Skeletal muscle tissue (tissue), 4 donors: Measurements from ENCODE around the gene OR5K2. TPM values are rescaled to one million over a fixed set of nuclear protein-coding genes. Genes with fewer than 3 reads are reported as not detected.

Experiments used
- H3K27ac ChIP-seq: one replicate; pipeline ENCODE4 v1.7.0; 2013; ENCODE audit warnings: mild to moderate bottlenecking, low read depth, low read length, inconsistent platforms
- H3K27me3 ChIP-seq, 3 donors: one replicate each; pipeline ENCODE4 v1.7.0; 2013; ENCODE audit warnings: low read length in 3 of 3; ENCODE audit not compliant: control insufficient read depth in 3 of 3, insufficient read depth in 3 of 3
- H3K36me3 ChIP-seq, 3 donors: one replicate each; pipeline ENCODE4 v1.7.0; 2013; ENCODE audit warnings: low read length in 3 of 3; ENCODE audit not compliant: control insufficient read depth in 3 of 3, insufficient read depth in 3 of 3
- H3K4me1 ChIP-seq, 3 donors: one replicate each; pipeline ENCODE4 v1.7.0; 2013; ENCODE audit warnings: low read length in 3 of 3, mild to moderate bottlenecking in 3 of 3; ENCODE audit not compliant: control insufficient read depth in 3 of 3, insufficient read depth in 3 of 3
- H3K4me3 ChIP-seq, 3 donors: one replicate each; pipeline ENCODE4 v1.7.0; 2013; ENCODE audit warnings: low read length in 3 of 3
- H3K9ac ChIP-seq, 3 donors: one replicate each; pipeline ENCODE4 v1.7.0; 2013; ENCODE audit warnings: low read length in 3 of 3, mild to moderate bottlenecking in 3 of 3, moderate library complexity in 2 of 3, low read depth in 1 of 3
- H3K9me3 ChIP-seq, 3 donors: one replicate each; pipeline ENCODE4 v1.7.0; 2013; ENCODE audit warnings: low read length in 3 of 3; ENCODE audit not compliant: control insufficient read depth in 3 of 3
- total RNA-seq: library from RNA; depleted of rRNA; stranded (reverse); fragments of >200 nt; gene quantifications from one replicate; pipeline ENCODE4 v1.2.3, GENCODE V29; 2014
- donor health status: Osteomylitis.

The OR5K2 gene
- total RNA-seq, 1 donor from 2014 or later, result not detected

- Histone ChIP-seq H3K9me3 (no peaks in the 10 kb centered on the region), H3K27ac (no peak overlapping the region), H3K4me1 (no peaks in the 10 kb centered on the region), H3K9ac (no peak overlapping the region), H3K27me3 (no peaks in the 10 kb centered on the region), H3K4me3 (no peak overlapping the region), H3K36me3 (peaks cover 0 to 5% (median 0%) of the 10 kb centered on the region in 3 donors)
These were observed 2.5 kb downstream of the OR5K2 start for GRCh38 chr3:98500019-98500418.

GRCh38 chr3:98501270-98501669, 3.8 kb downstream of the OR5K2 start:
- Histone ChIP-seq H3K9ac (no peak overlapping the region), H3K27ac (no peak overlapping the region), H3K36me3 (peaks cover 0 to 5% (median 0%) of the 10 kb centered on the region in 3 donors), H3K4me1 (no peaks in the 10 kb centered on the region), H3K4me3 (no peak overlapping the region), H3K9me3 (no peaks in the 10 kb centered on the region), H3K27me3 (no peaks in the 10 kb centered on the region)

GRCh38 chr3:98501863-98502576, 4.5 kb downstream of the OR5K2 start:
- Histone ChIP-seq H3K36me3 (peaks cover 0 to 5% (median 0%) of the 10 kb centered on the region in 3 donors), H3K27me3 (no peaks in the 10 kb centered on the region), H3K27ac (no peak overlapping the region), H3K9ac (no peak overlapping the region), H3K9me3 (no peaks in the 10 kb centered on the region), H3K4me3 (no peak overlapping the region), H3K4me1 (no peaks in the 10 kb centered on the region)

GRCh38 chr3:98504539-98504938, 7.1 kb downstream of the OR5K2 start:
- Histone ChIP-seq H3K9ac (no peak overlapping the region), H3K9me3 (no peaks in the 10 kb centered on the region), H3K27me3 (no peaks in the 10 kb centered on the region), H3K27ac (no peak overlapping the region), H3K4me3 (no peak overlapping the region), H3K4me1 (no peaks in the 10 kb centered on the region), H3K36me3 (peaks cover 0 to 5% (median 0%) of the 10 kb centered on the region in 3 donors)

- Histone ChIP-seq H3K4me3 (no peak overlapping the region), H3K27me3 (no peaks in the 10 kb centered on the region), H3K4me1 (no peaks in the 10 kb centered on the region), H3K36me3 (peaks cover 0 to 2% (median 0%) of the 10 kb centered on the region in 3 donors), H3K27ac (no peak overlapping the region), H3K9me3 (no peaks in the 10 kb centered on the region), H3K9ac (no peak overlapping the region)
These were observed 11.1 kb downstream of the OR5K2 start for GRCh38 chr3:98508582-98508981.

- H3K36me3 ChIP-seq, result peaks cover 2 to 10% (median 4%) of the 10 kb centered on the region in 3 donors
- no peak overlapping the region for H3K27ac ChIP-seq
- H3K4me1 ChIP-seq, result no peaks in the 10 kb centered on the region
- no peaks in the 10 kb centered on the region for H3K27me3 ChIP-seq
- H3K4me3 ChIP-seq, result no peak overlapping the region
- H3K9me3 ChIP-seq, result no peaks in the 10 kb centered on the region
- no peak overlapping the region for H3K9ac ChIP-seq
These were observed 15.1 kb downstream of the OR5K2 start for GRCh38 chr3:98512576-98512975.

GRCh38 chr3:98513091-98513511, 15.6 kb downstream of the OR5K2 start:
- no peaks in the 10 kb centered on the region for H3K9me3 ChIP-seq
- H3K36me3 ChIP-seq, result peaks cover 4 to 10% (median 7%) of the 10 kb centered on the region in 3 donors
- no peaks in the 10 kb centered on the region for H3K4me1 ChIP-seq
- H3K9ac ChIP-seq, result no peak overlapping the region
- H3K4me3 ChIP-seq, result no peak overlapping the region
- H3K27me3 ChIP-seq, result no peaks in the 10 kb centered on the region
- H3K27ac ChIP-seq, result no peak overlapping the region

- Histone ChIP-seq H3K9me3 (no peaks in the 10 kb centered on the region), H3K27ac (no peak overlapping the region), H3K27me3 (no peaks in the 10 kb centered on the region), H3K4me3 (no peak overlapping the region), H3K4me1 (no peaks in the 10 kb centered on the region), H3K36me3 (peaks cover 4 to 13% (median 10%) of the 10 kb centered on the region in 3 donors), H3K9ac (no peak overlapping the region)
These were observed 16.3 kb downstream of the OR5K2 start for GRCh38 chr3:98513736-98514135.

- H3K4me1 ChIP-seq, result peaks cover 0 to 8% (median 3%) of the 10 kb centered on the region in 3 donors
- H3K4me3 ChIP-seq, result no peak overlapping the region
- H3K27ac ChIP-seq, result no peak overlapping the region
- no peak overlapping the region for H3K9ac ChIP-seq
- H3K27me3 ChIP-seq, result no peaks in the 10 kb centered on the region
- H3K9me3 ChIP-seq, result no peaks in the 10 kb centered on the region
- peaks cover 4 to 17% (median 14%) of the 10 kb centered on the region in 3 donors for H3K36me3 ChIP-seq
These were observed 17.5 kb downstream of the OR5K2 start for GRCh38 chr3:98514948-98515347.

- H3K9ac ChIP-seq, result no peak overlapping the region
- no peak overlapping the region for H3K4me3 ChIP-seq
- H3K27ac ChIP-seq, result no peak overlapping the region
- H3K4me1 ChIP-seq, result peaks cover 4 to 27% (median 13%) of the 10 kb centered on the region in 3 donors
- H3K27me3 ChIP-seq, result no peaks in the 10 kb centered on the region
- no peaks in the 10 kb centered on the region for H3K9me3 ChIP-seq
- H3K36me3 ChIP-seq, result peaks cover 4 to 16% (median 15%) of the 10 kb centered on the region in 3 donors
These were observed 21.3 kb downstream of the OR5K2 start for GRCh38 chr3:98518816-98519215.
